Esophagus squamous epithelium (tissue), 4 donors: ENCODE results near the gene AEBP2.

Experiments used
- POLR2A ChIP-seq, 4 donors: fragments of 450-650 bp; IDR thresholded peaks; one replicate each; pipeline ENCODE4 v1.6.1; 2017; ENCODE audit warnings: antibody characterized with exemption in 4 of 4, mild to moderate bottlenecking in 4 of 4, moderate library complexity in 3 of 4
- TF ChIP-seq, protein P1 (sequence below), 6 experiments: fragments of 450-650 bp in 4 of 6; fragments of 200-600 bp in 2 of 6; sonication (generic) in 2 of 6; IDR thresholded peaks; one replicate each; pipeline ENCODE4 v1.5.1; 2016 to 2019; ENCODE audit warnings: antibody characterized with exemption in 6 of 6, mild to moderate bottlenecking in 4 of 6, moderate library complexity in 4 of 6

DNA sequence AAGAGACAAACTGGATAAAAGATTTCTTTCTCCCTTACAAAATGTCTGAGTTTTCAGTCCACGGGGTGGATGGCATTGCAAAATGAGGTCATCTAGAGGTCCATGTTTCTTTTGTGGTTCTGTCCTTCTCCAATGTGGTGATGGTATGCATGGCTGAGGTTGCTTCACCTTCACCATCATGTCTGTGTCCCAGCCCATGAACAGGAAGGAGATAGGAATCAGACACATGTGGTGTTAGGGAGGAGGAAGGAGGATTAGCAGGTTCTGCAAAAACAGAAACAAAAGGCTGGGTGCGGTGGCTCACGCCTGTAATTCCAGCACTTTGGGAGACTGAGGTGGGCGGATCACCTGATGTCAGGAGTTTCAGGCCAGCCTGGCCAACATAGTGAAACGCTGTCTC lies 11.0 kb upstream of the AEBP2 start:
- TF ChIP-seq, protein P1, sequence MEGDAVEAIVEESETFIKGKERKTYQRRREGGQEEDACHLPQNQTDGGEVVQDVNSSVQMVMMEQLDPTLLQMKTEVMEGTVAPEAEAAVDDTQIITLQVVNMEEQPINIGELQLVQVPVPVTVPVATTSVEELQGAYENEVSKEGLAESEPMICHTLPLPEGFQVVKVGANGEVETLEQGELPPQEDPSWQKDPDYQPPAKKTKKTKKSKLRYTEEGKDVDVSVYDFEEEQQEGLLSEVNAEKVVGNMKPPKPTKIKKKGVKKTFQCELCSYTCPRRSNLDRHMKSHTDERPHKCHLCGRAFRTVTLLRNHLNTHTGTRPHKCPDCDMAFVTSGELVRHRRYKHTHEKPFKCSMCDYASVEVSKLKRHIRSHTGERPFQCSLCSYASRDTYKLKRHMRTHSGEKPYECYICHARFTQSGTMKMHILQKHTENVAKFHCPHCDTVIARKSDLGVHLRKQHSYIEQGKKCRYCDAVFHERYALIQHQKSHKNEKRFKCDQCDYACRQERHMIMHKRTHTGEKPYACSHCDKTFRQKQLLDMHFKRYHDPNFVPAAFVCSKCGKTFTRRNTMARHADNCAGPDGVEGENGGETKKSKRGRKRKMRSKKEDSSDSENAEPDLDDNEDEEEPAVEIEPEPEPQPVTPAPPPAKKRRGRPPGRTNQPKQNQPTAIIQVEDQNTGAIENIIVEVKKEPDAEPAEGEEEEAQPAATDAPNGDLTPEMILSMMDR (IDR thresholded peaks at IDR 0.05), result no peak
- no peak for TF ChIP-seq POLR2A (IDR thresholded peaks at IDR 0.05)
